PFSK-1 (cell line): ENCODE data around the gene TTC28.

Source experiments
- FOXP2 ChIP-seq: optimal IDR thresholded peaks from 2 replicates; pipeline ENCODE3; 2011; ENCODE audit warnings: borderline replicate concordance, control low read depth, inconsistent platforms; ENCODE audit not compliant: insufficient read depth; ENCODE audit errors: extremely low read length, extremely low read depth
- POLR2AphosphoS5 ChIP-seq: IDR thresholded peaks from 2 replicates; pipeline ENCODE4 v1.6.1; 2012; ENCODE audit warnings: low read depth, mild to moderate bottlenecking, control low read depth, low read length, moderate library complexity
- SIN3A ChIP-seq: IDR thresholded peaks from 2 replicates; pipeline ENCODE4 v1.6.1; 2012; ENCODE audit warnings: mild to moderate bottlenecking, low read length, moderate library complexity, borderline replicate concordance; ENCODE audit not compliant: insufficient read depth
- TAF1 ChIP-seq: IDR thresholded peaks from 2 replicates; pipeline ENCODE4 v1.6.1; 2012; ENCODE audit warnings: low read length, control low read depth, borderline replicate concordance; ENCODE audit not compliant: insufficient read depth
- TF ChIP-seq, protein P1 (sequence below), 2 experiments: IDR thresholded peaks; 2 replicates each; pipeline versions ENCODE4 v1.6.1 to v1.8.0; 2011 to 2012; ENCODE audit warnings: low read depth in 2 of 2, low read length in 2 of 2, control low read depth in 1 of 2, inconsistent platforms in 1 of 2, mild to moderate bottlenecking in 1 of 2, moderate library complexity in 1 of 2; ENCODE audit not compliant: insufficient read depth in 1 of 2

DNA sequence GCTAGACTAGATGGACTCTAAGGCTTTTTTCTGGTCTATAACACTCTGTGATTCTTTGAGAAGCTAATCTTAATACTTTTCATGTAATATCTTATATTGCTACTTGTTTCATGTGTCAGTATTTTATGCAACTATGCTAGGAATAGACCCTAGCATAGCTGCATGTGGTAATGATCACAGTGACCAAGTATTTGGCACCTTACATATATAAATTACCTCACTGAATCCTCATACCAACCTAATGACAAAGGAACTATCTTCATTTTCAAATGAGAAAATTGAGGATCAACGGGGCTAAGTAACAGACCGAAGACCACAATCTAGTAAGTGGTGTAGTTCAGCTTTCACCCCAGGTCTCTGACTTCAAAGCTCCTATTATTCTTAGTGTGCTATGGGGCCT is 433.2 kb downstream of the TTC28 start:
- TF ChIP-seq POLR2AphosphoS5 (no peak), TAF1 (no peak), SIN3A (no peak), FOXP2 (no peak)
- TF ChIP-seq, protein P1, sequence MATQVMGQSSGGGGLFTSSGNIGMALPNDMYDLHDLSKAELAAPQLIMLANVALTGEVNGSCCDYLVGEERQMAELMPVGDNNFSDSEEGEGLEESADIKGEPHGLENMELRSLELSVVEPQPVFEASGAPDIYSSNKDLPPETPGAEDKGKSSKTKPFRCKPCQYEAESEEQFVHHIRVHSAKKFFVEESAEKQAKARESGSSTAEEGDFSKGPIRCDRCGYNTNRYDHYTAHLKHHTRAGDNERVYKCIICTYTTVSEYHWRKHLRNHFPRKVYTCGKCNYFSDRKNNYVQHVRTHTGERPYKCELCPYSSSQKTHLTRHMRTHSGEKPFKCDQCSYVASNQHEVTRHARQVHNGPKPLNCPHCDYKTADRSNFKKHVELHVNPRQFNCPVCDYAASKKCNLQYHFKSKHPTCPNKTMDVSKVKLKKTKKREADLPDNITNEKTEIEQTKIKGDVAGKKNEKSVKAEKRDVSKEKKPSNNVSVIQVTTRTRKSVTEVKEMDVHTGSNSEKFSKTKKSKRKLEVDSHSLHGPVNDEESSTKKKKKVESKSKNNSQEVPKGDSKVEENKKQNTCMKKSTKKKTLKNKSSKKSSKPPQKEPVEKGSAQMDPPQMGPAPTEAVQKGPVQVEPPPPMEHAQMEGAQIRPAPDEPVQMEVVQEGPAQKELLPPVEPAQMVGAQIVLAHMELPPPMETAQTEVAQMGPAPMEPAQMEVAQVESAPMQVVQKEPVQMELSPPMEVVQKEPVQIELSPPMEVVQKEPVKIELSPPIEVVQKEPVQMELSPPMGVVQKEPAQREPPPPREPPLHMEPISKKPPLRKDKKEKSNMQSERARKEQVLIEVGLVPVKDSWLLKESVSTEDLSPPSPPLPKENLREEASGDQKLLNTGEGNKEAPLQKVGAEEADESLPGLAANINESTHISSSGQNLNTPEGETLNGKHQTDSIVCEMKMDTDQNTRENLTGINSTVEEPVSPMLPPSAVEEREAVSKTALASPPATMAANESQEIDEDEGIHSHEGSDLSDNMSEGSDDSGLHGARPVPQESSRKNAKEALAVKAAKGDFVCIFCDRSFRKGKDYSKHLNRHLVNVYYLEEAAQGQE (IDR thresholded peaks at IDR 0.05; ENCODE audit: insufficient read depth in 1 of 2, low read depth in 2 of 2, low read length in 2 of 2) = no peak
